GM10266 (cell line): ENCODE measurements around the gene SERPINB12.
A peak's percentile ranks its signal among the peaks of the same experiment; 100 is the strongest.

Experiments
- DNase-seq: peaks from one replicate; pipeline ENCODE4 v3.0.0; 2012; ENCODE audit errors: extremely low spot score
- CTCF ChIP-seq: IDR thresholded peaks from 2 replicates; pipeline ENCODE4 v1.5.1; 2012; ENCODE audit warnings: mild to moderate bottlenecking, low read depth; ENCODE audit not compliant: control insufficient read depth, insufficient read depth; ENCODE audit errors: missing control alignments

SERPINB12 gene

GRCh38 chr18:63564561-63564960 is 22.4 kb downstream of the SERPINB12 start:
- DNase-seq = no peak
- TF ChIP-seq CTCF = no peak

GRCh38 chr18:63567276-63567675 is 25.1 kb downstream of the SERPINB12 start:
- TF ChIP-seq CTCF = no peak
- no peak for DNase-seq

- DNase-seq = no peak
- TF ChIP-seq CTCF = no peak
Measured at GRCh38 chr18:63567825-63568224, 25.7 kb downstream of the SERPINB12 start.

- no peak for DNase-seq
- TF ChIP-seq CTCF = no peak
Measured at GRCh38 chr18:63570721-63571120, 28.6 kb downstream of the SERPINB12 start.

GRCh38 chr18:63575681-63576080 is 33.5 kb downstream of the SERPINB12 start:
- no peak for TF ChIP-seq CTCF

GRCh38 chr18:63578357-63578958 is 36.3 kb downstream of the SERPINB12 start:
- peak; percentile 20 for DNase-seq
- TF ChIP-seq CTCF = peak; percentile 72

More at GRCh38 chr18:63575681-63576080, 33.5 kb downstream of the SERPINB12 start:
- no peak for DNase-seq

- no peak for TF ChIP-seq CTCF
- DNase-seq = no peak
Measured at GRCh38 chr18:63579616-63580015, 37.4 kb downstream of the SERPINB12 start.
